ENCODE data around the gene NKAIN2.
"Not testable (repeated sequence)": the region's sequence is repeated elsewhere in the genome, so short reads cannot be mapped to it uniquely, and the experiment has no call there.

Gene NKAIN2

DNA sequence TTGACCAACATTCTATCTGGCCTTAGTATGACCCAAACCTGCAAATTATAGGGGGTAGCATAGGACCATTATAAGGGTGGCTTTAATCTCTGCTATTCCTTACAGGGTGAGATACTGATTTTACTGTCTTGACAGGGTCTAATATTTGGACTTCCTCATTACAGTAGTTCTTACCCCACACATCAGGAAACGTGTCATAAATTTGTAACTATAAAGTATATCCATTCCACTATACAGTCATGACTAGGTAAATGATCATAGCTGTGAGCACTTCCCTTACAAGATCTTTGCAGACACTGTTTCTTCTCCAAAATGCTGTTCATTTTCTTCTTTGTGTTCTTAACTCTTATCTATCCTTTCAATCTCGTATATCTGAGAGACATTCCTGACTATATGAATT lies 639.9 kb downstream of the NKAIN2 start:
- H3K9ac ChIP-seq, result no peak overlapping the region
- H3K4me2 ChIP-seq, result no peak overlapping the region
- no peaks in the 10 kb centered on the region for H3K9me3 ChIP-seq (replicated peaks in 1 of 11)
- H3K36me3 ChIP-seq, result no peaks in the 10 kb centered on the region
- no peaks in the 10 kb centered on the region for H3K27me3 ChIP-seq
- no peak overlapping the region for H3K27ac ChIP-seq
- no peak for TF ChIP-seq Cebpa-rat (IDR thresholded peaks at IDR 0.05)
- H3K4me3 ChIP-seq, result no peak overlapping the region
- no peaks in the 10 kb centered on the region for H4K20me1 ChIP-seq
- H3K4me1 ChIP-seq, result peaks cover 0 to 19% (median 16%) of the 10 kb centered on the region in 10 experiments; a peak in 14 of 20 replicates

DNA sequence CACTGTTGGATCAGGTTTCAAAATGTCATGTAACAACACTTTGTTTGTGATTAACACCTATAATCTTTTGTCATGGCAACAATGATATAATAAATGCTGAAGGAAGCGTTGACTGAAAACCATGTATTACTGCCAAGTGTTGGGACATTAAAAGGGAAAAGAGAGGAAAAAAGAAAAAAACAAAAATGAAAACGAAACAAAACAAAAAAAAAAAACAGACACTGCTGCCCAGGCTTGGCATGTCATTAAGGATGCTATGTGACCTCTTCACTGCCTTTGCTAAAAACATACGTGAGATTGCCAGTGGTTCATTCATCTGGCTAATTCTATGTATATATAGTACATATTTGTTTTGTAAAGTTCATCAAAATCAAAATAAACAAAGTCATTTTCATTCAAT lies 641.9 kb downstream of the NKAIN2 start:
- no peaks in the 10 kb centered on the region for H4K20me1 ChIP-seq
- H3K36me3 ChIP-seq, result no peaks in the 10 kb centered on the region
- no peaks in the 10 kb centered on the region for H3K27me3 ChIP-seq
- no peak for TF ChIP-seq Cebpa-rat (IDR thresholded peaks at IDR 0.05)
- H3K27ac ChIP-seq, result no peak overlapping the region
- no peak overlapping the region for H3K4me2 ChIP-seq
- H3K4me1 ChIP-seq, result peaks cover 0 to 19% (median 16%) of the 10 kb centered on the region in 10 experiments; a peak in 14 of 20 replicates
- H3K9me3 ChIP-seq (replicated peaks in 1 of 11), result no peaks in the 10 kb centered on the region
- H3K9ac ChIP-seq, result no peak overlapping the region
- no peak overlapping the region for H3K4me3 ChIP-seq

DNA sequence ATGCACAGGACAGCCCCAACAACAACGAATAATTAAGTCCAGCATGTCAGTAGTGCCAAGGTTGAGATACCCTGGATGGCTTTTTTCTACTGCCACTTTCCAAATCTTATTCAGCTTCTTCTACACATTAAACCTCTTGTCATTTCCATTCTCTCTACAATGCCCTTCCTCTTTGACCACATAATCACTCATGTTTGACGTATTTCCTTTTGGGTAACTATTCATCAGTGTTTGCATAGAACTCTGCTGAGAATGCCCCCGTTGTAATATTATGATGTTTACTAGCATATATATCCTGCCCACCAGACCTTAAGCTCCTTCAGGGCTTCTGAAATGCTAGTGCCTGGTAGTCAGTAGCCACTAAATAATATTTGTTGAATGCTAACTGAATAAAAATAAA lies 643.3 kb downstream of the NKAIN2 start:
- no peak for TF ChIP-seq Cebpa-rat (IDR thresholded peaks at IDR 0.05)
- no peak overlapping the region for H3K27ac ChIP-seq
- peaks cover 0 to 12% (median 8%) of the 10 kb centered on the region in 10 experiments; a peak in 11 of 20 replicates for H3K4me1 ChIP-seq
- no peaks in the 10 kb centered on the region for H3K36me3 ChIP-seq
- no peaks in the 10 kb centered on the region for H4K20me1 ChIP-seq
- H3K4me2 ChIP-seq, result peak overlapping the region in 8 of 11 experiments; percentile 1 to 30 (median 21); a peak in 7 of 22 replicates
- H3K27me3 ChIP-seq, result no peaks in the 10 kb centered on the region
- no peaks in the 10 kb centered on the region for H3K9me3 ChIP-seq (replicated peaks in 1 of 11)
- no peak overlapping the region for H3K4me3 ChIP-seq
- H3K9ac ChIP-seq, result no peak overlapping the region

DNA sequence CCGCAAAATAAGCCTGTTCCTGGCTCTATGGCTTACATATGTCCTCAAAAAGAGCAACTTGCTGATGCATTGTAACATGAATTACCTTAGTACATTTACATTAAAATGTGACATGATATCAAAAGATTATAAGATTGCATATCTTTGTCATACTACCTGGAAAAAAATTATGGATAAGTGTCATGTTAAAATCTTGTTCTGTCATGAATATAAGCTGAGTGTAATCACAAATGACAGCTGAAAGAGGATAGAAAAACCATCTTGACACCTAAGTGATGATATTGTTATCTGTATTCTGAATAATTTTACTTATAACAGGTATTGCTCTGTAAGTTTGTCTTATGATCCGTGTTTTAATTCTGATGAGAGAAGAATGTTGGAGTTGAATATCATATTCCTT lies 655.6 kb downstream of the NKAIN2 start:
- no peaks in the 10 kb centered on the region for H3K27me3 ChIP-seq
- H3K4me3 ChIP-seq, result no peak overlapping the region
- peaks cover 0 to under 1% (median 0%) of the 10 kb centered on the region in 11 experiments; a peak in 1 of 22 replicates for H3K9me3 ChIP-seq (replicated peaks in 1 of 11)
- H3K4me2 ChIP-seq, result no peak overlapping the region
- no peak overlapping the region for H3K27ac ChIP-seq
- H3K9ac ChIP-seq, result no peak overlapping the region
- H3K4me1 ChIP-seq, result peaks cover 0 to 8% (median 0%) of the 10 kb centered on the region in 10 experiments; a peak in 2 of 20 replicates
- no peaks in the 10 kb centered on the region for H3K36me3 ChIP-seq
- no peaks in the 10 kb centered on the region for H4K20me1 ChIP-seq
- no peak for TF ChIP-seq Cebpa-rat (IDR thresholded peaks at IDR 0.05)

DNA sequence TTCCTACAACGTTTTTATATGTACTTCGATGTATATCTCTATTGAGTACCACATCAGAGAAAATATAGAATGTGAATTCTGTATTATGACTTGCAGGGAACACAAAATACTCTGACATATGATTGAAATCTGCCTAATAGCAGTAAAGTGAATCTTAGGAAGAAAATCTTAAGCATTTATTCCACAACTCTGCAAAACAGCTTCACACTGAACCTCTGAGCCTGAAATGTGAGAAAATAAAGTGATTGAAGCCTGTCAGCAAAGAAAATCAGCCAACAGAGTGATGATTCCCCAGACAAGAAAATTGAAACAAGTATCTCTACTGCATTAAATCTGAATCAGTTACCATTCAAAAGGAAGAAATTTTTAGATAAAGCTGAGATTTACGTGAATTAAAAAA lies 659.1 kb downstream of the NKAIN2 start:
- Histone ChIP-seq H3K9me3 (replicated peaks in 1 of 11) (peaks cover 0 to 8% (median 0%) of the 10 kb centered on the region in 11 experiments; a peak in 1 of 22 replicates), H3K36me3 (no peaks in the 10 kb centered on the region), H3K4me3 (no peak overlapping the region), H3K27me3 (no peaks in the 10 kb centered on the region), H3K27ac (no peak overlapping the region), H3K4me1 (peaks cover 0 to 8% (median 0%) of the 10 kb centered on the region in 10 experiments; a peak in 2 of 20 replicates), H3K4me2 (no peak overlapping the region), H4K20me1 (no peaks in the 10 kb centered on the region), H3K9ac (no peak overlapping the region)
- TF ChIP-seq Cebpa-rat (IDR thresholded peaks at IDR 0.05), result no peak

DNA sequence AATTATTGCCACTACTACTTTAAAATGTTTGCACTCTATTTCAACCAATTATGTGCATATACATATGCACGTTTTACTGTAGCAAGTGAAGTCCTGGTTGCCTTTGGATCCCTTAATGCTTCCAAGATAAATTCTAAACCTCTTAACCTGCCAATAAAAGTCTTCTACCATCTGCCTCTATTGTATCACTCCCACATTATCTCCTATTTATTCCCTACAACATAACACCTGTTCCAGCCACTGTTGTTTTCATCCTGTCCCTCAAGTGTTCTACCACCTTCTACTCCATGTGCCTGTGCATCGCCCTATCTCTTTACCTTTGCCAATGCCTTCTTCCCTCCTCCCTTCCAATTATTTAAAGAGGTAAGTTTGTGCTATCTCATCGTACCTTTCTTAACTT lies 659.6 kb downstream of the NKAIN2 start:
- Histone ChIP-seq H3K27me3 (no peaks in the 10 kb centered on the region), H3K4me2 (no peak overlapping the region), H3K4me3 (no peak overlapping the region), H4K20me1 (no peaks in the 10 kb centered on the region), H3K9ac (no peak overlapping the region), H3K27ac (no peak overlapping the region), H3K4me1 (peaks cover 0 to 8% (median 0%) of the 10 kb centered on the region in 10 experiments; a peak in 2 of 20 replicates), H3K36me3 (no peaks in the 10 kb centered on the region), H3K9me3 (replicated peaks in 1 of 11) (peaks cover 0 to 8% (median 0%) of the 10 kb centered on the region in 11 experiments; a peak in 1 of 22 replicates)
- no peak for TF ChIP-seq Cebpa-rat (IDR thresholded peaks at IDR 0.05)

DNA sequence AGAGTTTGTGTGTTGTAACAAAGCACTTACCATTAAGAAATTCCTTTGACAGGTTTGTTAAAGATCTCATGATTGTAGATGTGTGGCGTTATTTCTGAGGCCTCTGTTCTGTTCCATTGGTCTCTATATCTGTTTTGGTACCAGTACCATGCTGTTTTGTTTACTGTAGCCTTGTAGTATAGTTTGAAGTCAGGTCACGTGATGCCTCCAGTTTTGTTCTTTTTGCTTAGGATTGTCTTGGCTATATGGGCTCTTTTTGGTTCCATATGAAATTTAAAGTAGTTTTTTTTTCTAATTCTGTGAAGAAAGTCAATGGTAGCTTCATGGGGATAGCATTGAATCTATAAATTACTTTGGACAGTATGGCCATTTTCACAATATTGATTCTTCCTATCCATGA lies 660.9 kb downstream of the NKAIN2 start:
- not testable (repeated sequence) for H3K4me2 ChIP-seq; H3K36me3 ChIP-seq; H3K27ac ChIP-seq; H3K9me3 ChIP-seq (replicated peaks in 1 of 11); H3K4me3 ChIP-seq; H3K9ac ChIP-seq; H3K4me1 ChIP-seq; H3K27me3 ChIP-seq; H4K20me1 ChIP-seq

DNA sequence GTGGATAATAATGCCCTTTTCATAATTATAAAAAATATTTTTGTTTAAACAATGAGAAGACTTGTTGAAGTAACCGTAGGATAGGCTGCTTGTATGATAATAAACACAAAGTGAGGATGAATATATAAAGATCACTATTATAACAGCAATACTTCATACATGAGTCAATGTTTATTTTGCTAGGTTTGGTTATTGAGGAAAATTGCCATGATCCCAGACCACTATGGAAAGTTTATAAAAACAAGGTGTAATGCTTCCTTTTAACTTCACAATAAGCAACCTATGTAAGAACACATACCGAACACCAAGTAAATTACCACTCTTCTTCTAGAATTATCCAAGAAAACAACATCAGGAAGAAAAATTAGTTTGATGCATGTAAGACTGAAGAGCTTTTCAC lies 663.3 kb downstream of the NKAIN2 start:
- Histone ChIP-seq H3K27me3 (no peaks in the 10 kb centered on the region), H4K20me1 (no peaks in the 10 kb centered on the region), H3K9me3 (replicated peaks in 1 of 11) (peaks cover 0 to 8% (median 0%) of the 10 kb centered on the region in 11 experiments; a peak in 1 of 22 replicates), H3K27ac (no peak overlapping the region), H3K36me3 (no peaks in the 10 kb centered on the region), H3K4me3 (no peak overlapping the region), H3K4me2 (no peak overlapping the region), H3K9ac (no peak overlapping the region), H3K4me1 (no peaks in the 10 kb centered on the region)
- TF ChIP-seq Cebpa-rat (IDR thresholded peaks at IDR 0.05), result no peak

DNA sequence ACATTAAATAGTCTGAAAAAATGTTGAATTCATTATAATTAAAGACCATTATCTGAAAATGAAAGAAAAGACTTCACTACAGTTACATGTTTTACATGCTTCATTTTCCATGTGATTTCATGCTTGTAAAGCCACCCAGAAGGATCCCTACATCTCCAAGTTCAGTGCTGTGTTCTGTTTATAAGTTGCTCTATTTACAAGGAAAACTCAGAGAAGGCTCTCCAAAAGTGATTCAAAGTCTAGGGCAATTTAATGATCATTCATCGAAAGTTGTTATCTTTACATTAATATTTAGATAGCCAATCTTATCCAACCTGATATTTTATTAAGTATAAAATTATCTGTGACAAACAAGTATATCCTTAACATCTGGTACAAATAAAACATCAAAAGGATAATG lies 663.7 kb downstream of the NKAIN2 start:
- no peak for TF ChIP-seq Cebpa-rat (IDR thresholded peaks at IDR 0.05)

DNA sequence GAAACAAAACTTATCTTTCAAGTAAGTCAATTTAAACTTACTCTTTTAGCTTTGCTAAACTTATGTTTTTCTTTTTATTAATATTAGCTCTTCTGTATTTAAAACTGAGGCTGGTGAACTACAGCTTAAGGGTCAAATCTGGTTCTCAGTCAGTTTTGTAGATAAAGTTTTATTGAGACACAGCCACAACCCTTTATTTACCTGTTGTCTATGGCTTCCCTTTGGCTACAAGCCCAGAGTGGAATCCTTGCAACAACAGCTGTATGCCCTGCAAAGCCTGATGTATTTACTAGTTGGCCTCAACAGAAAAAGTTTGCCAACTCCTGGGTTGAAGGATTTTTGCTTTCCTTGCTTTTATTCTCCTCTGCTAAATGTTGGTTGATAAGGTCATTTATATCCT lies 667.1 kb downstream of the NKAIN2 start:
- Histone ChIP-seq H3K9me3 (replicated peaks in 1 of 11) (no peaks in the 10 kb centered on the region), H3K4me3 (no peak overlapping the region), H3K27ac (no peak overlapping the region), H3K4me2 (no peak overlapping the region), H3K27me3 (no peaks in the 10 kb centered on the region), H3K4me1 (no peaks in the 10 kb centered on the region), H4K20me1 (no peaks in the 10 kb centered on the region), H3K9ac (no peak overlapping the region), H3K36me3 (no peaks in the 10 kb centered on the region)
- TF ChIP-seq Cebpa-rat (IDR thresholded peaks at IDR 0.05), result no peak

More for the DNA sequence above, 663.7 kb downstream of the NKAIN2 start:
- Histone ChIP-seq H3K27ac (no peak overlapping the region), H3K36me3 (no peaks in the 10 kb centered on the region), H3K4me1 (no peaks in the 10 kb centered on the region), H3K9me3 (replicated peaks in 1 of 11) (peaks cover 0 to 8% (median 0%) of the 10 kb centered on the region in 11 experiments; a peak in 1 of 22 replicates), H4K20me1 (no peaks in the 10 kb centered on the region), H3K27me3 (no peaks in the 10 kb centered on the region), H3K4me3 (no peak overlapping the region), H3K9ac (no peak overlapping the region), H3K4me2 (no peak overlapping the region)
